ENCODE measurements around the gene ADARB1. TPM values are rescaled to one million over a fixed set of nuclear protein-coding genes. Genes with fewer than 3 reads are reported as not detected.

The ADARB1 gene
- total RNA-seq, 1 experiment from 2014 or later, result 14.6 TPM

DNA sequence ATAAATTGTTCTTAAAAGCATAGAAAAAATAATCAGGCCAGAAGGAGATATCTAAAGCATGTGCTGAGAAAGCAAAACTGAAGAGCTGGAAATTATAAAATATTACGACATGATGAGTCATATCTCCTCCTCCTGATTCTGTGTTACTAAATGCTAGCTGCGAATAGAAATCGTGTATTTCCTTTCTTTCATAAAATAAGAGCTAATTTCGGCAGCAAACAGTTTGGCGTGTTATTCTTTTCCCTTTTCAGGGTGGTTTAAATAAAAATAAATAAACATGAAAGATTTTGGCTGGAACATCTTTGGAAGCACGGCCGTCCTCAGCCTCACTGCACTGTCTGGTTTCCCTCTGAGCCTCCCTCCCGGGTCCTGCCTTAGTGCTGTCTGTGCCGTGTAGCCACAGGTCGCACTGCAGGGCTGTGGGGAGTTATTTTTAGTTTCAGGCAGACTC is 56.0 kb downstream of the ADARB1 start (continued):
- no peak for TF ChIP-seq AFF4 (CRISPR knock-in tag; IDR thresholded peaks at IDR 0.05; ENCODE audit: borderline replicate concordance)
- TF ChIP-seq, protein P1, sequence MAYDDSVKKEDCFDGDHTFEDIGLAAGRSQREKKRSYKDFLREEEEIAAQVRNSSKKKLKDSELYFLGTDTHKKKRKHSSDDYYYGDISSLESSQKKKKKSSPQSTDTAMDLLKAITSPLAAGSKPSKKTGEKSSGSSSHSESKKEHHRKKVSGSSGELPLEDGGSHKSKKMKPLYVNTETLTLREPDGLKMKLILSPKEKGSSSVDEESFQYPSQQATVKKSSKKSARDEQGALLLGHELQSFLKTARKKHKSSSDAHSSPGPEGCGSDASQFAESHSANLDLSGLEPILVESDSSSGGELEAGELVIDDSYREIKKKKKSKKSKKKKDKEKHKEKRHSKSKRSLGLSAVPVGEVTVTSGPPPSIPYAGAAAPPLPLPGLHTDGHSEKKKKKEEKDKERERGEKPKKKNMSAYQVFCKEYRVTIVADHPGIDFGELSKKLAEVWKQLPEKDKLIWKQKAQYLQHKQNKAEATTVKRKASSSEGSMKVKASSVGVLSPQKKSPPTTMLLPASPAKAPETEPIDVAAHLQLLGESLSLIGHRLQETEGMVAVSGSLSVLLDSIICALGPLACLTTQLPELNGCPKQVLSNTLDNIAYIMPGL (CRISPR knock-in tag; IDR thresholded peaks at IDR 0.05), result no peak
- TF ChIP-seq, protein P2, sequence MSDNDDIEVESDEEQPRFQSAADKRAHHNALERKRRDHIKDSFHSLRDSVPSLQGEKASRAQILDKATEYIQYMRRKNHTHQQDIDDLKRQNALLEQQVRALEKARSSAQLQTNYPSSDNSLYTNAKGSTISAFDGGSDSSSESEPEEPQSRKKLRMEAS (CRISPR knock-in tag; IDR thresholded peaks at IDR 0.05), result no peak
- TF ChIP-seq MLX (CRISPR knock-in tag; IDR thresholded peaks at IDR 0.05), result no peak
- TF ChIP-seq, protein P3, sequence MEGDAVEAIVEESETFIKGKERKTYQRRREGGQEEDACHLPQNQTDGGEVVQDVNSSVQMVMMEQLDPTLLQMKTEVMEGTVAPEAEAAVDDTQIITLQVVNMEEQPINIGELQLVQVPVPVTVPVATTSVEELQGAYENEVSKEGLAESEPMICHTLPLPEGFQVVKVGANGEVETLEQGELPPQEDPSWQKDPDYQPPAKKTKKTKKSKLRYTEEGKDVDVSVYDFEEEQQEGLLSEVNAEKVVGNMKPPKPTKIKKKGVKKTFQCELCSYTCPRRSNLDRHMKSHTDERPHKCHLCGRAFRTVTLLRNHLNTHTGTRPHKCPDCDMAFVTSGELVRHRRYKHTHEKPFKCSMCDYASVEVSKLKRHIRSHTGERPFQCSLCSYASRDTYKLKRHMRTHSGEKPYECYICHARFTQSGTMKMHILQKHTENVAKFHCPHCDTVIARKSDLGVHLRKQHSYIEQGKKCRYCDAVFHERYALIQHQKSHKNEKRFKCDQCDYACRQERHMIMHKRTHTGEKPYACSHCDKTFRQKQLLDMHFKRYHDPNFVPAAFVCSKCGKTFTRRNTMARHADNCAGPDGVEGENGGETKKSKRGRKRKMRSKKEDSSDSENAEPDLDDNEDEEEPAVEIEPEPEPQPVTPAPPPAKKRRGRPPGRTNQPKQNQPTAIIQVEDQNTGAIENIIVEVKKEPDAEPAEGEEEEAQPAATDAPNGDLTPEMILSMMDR (IDR thresholded peaks at IDR 0.05), result no peak
- TF ChIP-seq SOX15 (CRISPR knock-in tag; IDR thresholded peaks at IDR 0.05), result no peak
- no peak for TF ChIP-seq OVOL2 (CRISPR knock-in tag; IDR thresholded peaks at IDR 0.05; ENCODE audit: borderline replicate concordance)
- TF ChIP-seq SMAD4 (CRISPR knock-in tag; IDR thresholded peaks at IDR 0.05), result no peak

GRCh38 chr21:45131537-45131999 is 57.2 kb downstream of the ADARB1 start:
- POLR2A ChIA-PET, result no interaction called here
- DNase-seq (ENCODE audit: low spot score), result no peak
- no peaks in the 10 kb centered on the region for H3K4me1 Mint-ChIP-seq
- no peaks in the 10 kb centered on the region for H3K27me3 Mint-ChIP-seq (ENCODE audit: low read depth)
- no peaks in the 10 kb centered on the region for H3K36me3 Mint-ChIP-seq
- no peak overlapping the region for H3K4me3 Mint-ChIP-seq
- no peak for ATAC-seq
- H3K27ac Mint-ChIP-seq, result no peak overlapping the region
- CTCF ChIA-PET, result interaction anchor here (1.2 kb wide), 1 partner anchor 182 kb away, joined by 3 read pairs; no protein-coding TSS in a partner anchor
- H3K9me3 Mint-ChIP-seq, result no peaks in the 10 kb centered on the region
- TF ChIP-seq NFYB (CRISPR knock-in tag; conservative IDR thresholded peaks at IDR 0.05; ENCODE audit: low read depth) (no peak), FOXJ3 (CRISPR knock-in tag; IDR thresholded peaks at IDR 0.05; ENCODE audit: borderline replicate concordance) (no peak), ZNF416 (CRISPR knock-in tag; IDR thresholded peaks at IDR 0.05) (no peak), MYBL2 (CRISPR knock-in tag; IDR thresholded peaks at IDR 0.05) (no peak), RELA (CRISPR knock-in tag; IDR thresholded peaks at IDR 0.05; ENCODE audit: borderline replicate concordance) (no peak), CBFB (CRISPR knock-in tag; IDR thresholded peaks at IDR 0.05; ENCODE audit: low read depth) (no peak), EMX1 (CRISPR knock-in tag; IDR thresholded peaks at IDR 0.05) (no peak), ZNF423 (CRISPR knock-in tag; IDR thresholded peaks at IDR 0.05) (no peak)
- TF ChIP-seq, protein P4, sequence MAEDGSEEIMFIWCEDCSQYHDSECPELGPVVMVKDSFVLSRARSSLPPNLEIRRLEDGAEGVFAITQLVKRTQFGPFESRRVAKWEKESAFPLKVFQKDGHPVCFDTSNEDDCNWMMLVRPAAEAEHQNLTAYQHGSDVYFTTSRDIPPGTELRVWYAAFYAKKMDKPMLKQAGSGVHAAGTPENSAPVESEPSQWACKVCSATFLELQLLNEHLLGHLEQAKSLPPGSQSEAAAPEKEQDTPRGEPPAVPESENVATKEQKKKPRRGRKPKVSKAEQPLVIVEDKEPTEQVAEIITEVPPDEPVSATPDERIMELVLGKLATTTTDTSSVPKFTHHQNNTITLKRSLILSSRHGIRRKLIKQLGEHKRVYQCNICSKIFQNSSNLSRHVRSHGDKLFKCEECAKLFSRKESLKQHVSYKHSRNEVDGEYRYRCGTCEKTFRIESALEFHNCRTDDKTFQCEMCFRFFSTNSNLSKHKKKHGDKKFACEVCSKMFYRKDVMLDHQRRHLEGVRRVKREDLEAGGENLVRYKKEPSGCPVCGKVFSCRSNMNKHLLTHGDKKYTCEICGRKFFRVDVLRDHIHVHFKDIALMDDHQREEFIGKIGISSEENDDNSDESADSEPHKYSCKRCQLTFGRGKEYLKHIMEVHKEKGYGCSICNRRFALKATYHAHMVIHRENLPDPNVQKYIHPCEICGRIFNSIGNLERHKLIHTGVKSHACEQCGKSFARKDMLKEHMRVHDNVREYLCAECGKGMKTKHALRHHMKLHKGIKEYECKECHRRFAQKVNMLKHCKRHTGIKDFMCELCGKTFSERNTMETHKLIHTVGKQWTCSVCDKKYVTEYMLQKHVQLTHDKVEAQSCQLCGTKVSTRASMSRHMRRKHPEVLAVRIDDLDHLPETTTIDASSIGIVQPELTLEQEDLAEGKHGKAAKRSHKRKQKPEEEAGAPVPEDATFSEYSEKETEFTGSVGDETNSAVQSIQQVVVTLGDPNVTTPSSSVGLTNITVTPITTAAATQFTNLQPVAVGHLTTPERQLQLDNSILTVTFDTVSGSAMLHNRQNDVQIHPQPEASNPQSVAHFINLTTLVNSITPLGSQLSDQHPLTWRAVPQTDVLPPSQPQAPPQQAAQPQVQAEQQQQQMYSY (CRISPR knock-in tag; IDR thresholded peaks at IDR 0.05), result no peak
- TF ChIP-seq, protein P2 (CRISPR knock-in tag; IDR thresholded peaks at IDR 0.05), result no peak
- TF ChIP-seq, protein P5, sequence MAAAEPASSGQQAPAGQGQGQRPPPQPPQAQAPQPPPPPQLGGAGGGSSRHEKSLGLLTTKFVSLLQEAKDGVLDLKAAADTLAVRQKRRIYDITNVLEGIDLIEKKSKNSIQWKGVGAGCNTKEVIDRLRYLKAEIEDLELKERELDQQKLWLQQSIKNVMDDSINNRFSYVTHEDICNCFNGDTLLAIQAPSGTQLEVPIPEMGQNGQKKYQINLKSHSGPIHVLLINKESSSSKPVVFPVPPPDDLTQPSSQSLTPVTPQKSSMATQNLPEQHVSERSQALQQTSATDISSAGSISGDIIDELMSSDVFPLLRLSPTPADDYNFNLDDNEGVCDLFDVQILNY (CRISPR knock-in tag; IDR thresholded peaks at IDR 0.05), result no peak
- TF ChIP-seq, protein P3 (IDR thresholded peaks at IDR 0.05), result no peak
- TF ChIP-seq, protein P6, sequence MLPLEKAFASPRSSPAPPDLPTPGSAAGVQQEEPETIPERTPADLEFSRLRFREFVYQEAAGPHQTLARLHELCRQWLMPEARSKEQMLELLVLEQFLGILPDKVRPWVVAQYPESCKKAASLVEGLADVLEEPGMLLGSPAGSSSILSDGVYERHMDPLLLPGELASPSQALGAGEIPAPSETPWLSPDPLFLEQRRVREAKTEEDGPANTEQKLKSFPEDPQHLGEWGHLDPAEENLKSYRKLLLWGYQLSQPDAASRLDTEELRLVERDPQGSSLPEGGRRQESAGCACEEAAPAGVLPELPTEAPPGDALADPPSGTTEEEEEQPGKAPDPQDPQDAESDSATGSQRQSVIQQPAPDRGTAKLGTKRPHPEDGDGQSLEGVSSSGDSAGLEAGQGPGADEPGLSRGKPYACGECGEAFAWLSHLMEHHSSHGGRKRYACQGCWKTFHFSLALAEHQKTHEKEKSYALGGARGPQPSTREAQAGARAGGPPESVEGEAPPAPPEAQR (CRISPR knock-in tag; IDR thresholded peaks at IDR 0.05), result no peak

All from WTC11 (cell line).